22Rv1 (cell line): ENCODE results near the gene FAF1.

ENCODE experiments used
- H3K27ac ChIP-seq: fragments of 450-650 bp; 2 replicates; pipeline ENCODE4 v1.5.1; 2017
- CTCF ChIP-seq: fragments of 450-650 bp; IDR thresholded peaks from 2 replicates; pipeline ENCODE4 v1.5.1; 2017; ENCODE audit warnings: mild to moderate bottlenecking
- ZFX ChIP-seq: fragments of 450-650 bp; IDR thresholded peaks from 2 replicates; pipeline ENCODE4 v1.6.1; 2017; ENCODE audit warnings: antibody characterized with exemption, borderline replicate concordance

The FAF1 gene

GRCh38 chr1:50447961-50448360 is 512.1 kb downstream of the FAF1 start:
- TF ChIP-seq CTCF (no peak), ZFX (no peak)
- H3K27ac ChIP-seq: no peak overlapping the region

- H3K27ac ChIP-seq: no peak overlapping the region
- TF ChIP-seq ZFX (no peak), CTCF (no peak)
These were observed 518.9 kb downstream of the FAF1 start for GRCh38 chr1:50441183-50441582.

- no peak overlapping the region for H3K27ac ChIP-seq
- TF ChIP-seq ZFX: no peak
These were observed 521.1 kb downstream of the FAF1 start for GRCh38 chr1:50438945-50439344.

GRCh38 chr1:50436489-50436888 is 523.6 kb downstream of the FAF1 start:
- H3K27ac ChIP-seq: no peak overlapping the region
- no peak for TF ChIP-seq CTCF
- TF ChIP-seq ZFX: no peak

- no peak for TF ChIP-seq ZFX
- no peak for TF ChIP-seq CTCF
These were observed 530.1 kb downstream of the FAF1 start for GRCh38 chr1:50430010-50430405.

GRCh38 chr1:50427818-50428779 is 532.0 kb downstream of the FAF1 start:
- no peak overlapping the region for H3K27ac ChIP-seq
- TF ChIP-seq ZFX: no peak
- no peak for TF ChIP-seq CTCF

More at GRCh38 chr1:50430010-50430405, 530.1 kb downstream of the FAF1 start:
- no peak overlapping the region for H3K27ac ChIP-seq

GRCh38 chr1:50427086-50427817 is 532.8 kb downstream of the FAF1 start:
- no peak overlapping the region for H3K27ac ChIP-seq
- TF ChIP-seq CTCF: no peak
- TF ChIP-seq ZFX: no peak
